DND-41 (cell line): ENCODE data around the gene FAF1.

Experiments used
- EZH2 ChIP-seq: IDR thresholded peaks from 3 replicates; pipeline ENCODE4 v1.6.1; 2012; ENCODE audit warnings: borderline replicate concordance, low read depth, mild to moderate bottlenecking, moderate library complexity, low read length, inconsistent platforms; ENCODE audit not compliant: severe bottlenecking
- TF ChIP-seq, protein P1 (sequence below): IDR thresholded peaks from 2 replicates; pipeline ENCODE4 v1.5.1; 2012; ENCODE audit warnings: borderline replicate concordance, low read length, moderate library complexity, mild to moderate bottlenecking; ENCODE audit not compliant: poor library complexity, severe bottlenecking; ENCODE audit errors: extremely low read depth

DNA sequence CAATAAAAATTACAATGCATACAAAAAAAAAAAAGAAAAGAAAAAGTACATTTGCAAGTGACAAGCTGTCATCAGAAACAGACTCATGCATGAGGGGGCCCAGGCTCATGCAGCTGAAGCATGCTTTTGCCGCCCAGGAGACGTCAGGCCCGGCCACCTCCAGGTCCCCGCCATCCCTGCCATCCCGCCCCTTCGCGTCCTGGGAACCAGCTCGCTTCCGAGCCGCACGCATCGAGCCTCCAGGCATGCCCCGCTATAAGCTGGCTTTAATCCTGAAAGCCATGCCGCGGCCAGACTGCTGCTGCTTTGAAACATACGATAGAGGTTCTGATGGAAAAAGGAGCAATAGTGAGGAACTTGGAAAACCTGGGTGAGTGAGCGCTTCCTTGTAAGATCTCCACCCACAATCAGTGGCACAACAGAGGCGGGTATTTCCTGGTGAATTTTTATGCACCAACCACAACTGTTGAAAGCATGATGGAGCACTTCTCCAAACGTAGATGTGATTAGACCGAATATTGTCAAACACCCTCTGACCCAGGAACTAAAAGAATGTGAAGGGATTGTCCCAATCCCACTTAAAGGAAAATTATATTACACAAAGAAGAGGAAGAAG, 113.7 kb downstream of the FAF1 start:
- TF ChIP-seq, protein P1, sequence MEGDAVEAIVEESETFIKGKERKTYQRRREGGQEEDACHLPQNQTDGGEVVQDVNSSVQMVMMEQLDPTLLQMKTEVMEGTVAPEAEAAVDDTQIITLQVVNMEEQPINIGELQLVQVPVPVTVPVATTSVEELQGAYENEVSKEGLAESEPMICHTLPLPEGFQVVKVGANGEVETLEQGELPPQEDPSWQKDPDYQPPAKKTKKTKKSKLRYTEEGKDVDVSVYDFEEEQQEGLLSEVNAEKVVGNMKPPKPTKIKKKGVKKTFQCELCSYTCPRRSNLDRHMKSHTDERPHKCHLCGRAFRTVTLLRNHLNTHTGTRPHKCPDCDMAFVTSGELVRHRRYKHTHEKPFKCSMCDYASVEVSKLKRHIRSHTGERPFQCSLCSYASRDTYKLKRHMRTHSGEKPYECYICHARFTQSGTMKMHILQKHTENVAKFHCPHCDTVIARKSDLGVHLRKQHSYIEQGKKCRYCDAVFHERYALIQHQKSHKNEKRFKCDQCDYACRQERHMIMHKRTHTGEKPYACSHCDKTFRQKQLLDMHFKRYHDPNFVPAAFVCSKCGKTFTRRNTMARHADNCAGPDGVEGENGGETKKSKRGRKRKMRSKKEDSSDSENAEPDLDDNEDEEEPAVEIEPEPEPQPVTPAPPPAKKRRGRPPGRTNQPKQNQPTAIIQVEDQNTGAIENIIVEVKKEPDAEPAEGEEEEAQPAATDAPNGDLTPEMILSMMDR, result no peak
- no peak for TF ChIP-seq EZH2
